HepG2 (cell line): ENCODE measurements around the gene TAF1B. TPM values are rescaled to one million over a fixed set of nuclear protein-coding genes. Genes with fewer than 3 reads are reported as not detected.

Experiments used
- ATAC-seq: fragments of 200-7000 bp; cut with Tn5 transposase; 3 replicates; pipeline ENCODE4 v1.9.1; 2020; ENCODE audit warnings: mild to moderate bottlenecking, moderate library complexity
- BruUV-seq: library from RNA; stranded (reverse); fragments of 400-500 nt; replicated peaks from 2 replicates; lab custom pipeline; 2021; lab: Mats Ljungman, UMichigan
- CTCF ChIA-PET: fragments of 300-600 bp; formaldehyde crosslinking; extraction: SDS; loops from one replicate; lab custom pipeline; 2021; ENCODE audit warnings: low total read pairs, inconsistent platforms, low intra/inter-chr PET ratio; lab: Yijun Ruan, JAX
- POLR2A ChIA-PET: fragments of 350-600 bp; sonication (Branson Sonifier 250); formaldehyde crosslinking; loops from one replicate; lab custom pipeline; 2020; ENCODE audit warnings: antibody characterized with exemption, inconsistent platforms; lab: Yijun Ruan, JAX
- DNase-seq: peaks from one replicate; pipeline ENCODE4 v3.0.0-alpha.2; 2015; ENCODE audit warnings: low spot score
- FAIRE-seq: peaks from 3 replicates; lab custom pipeline; 2011; peaks lifted over from hg19 to GRCh38; lab: Jason Lieb, UNC
- H2AFZ ChIP-seq: one replicate; pipeline ENCODE4 v1.6.1; 2011; ENCODE audit warnings: low read length, inconsistent platforms
- H3K27ac ChIP-seq: fragments of 300-600 bp; 3 replicates; pipeline ENCODE4 v1.8.0; 2011; ENCODE audit warnings: mixed run types, mild to moderate bottlenecking, mixed read lengths, low read length, inconsistent platforms; ENCODE audit not compliant: insufficient read depth; ENCODE audit errors: extremely low read length
- H3K27me3 ChIP-seq, 2 experiments: fragments of 200-600 bp in 1 of 2; 2 replicates in 1 of 2; 3 replicates in 1 of 2; pipeline versions ENCODE4 v1.6.0 to v1.8.0; 2011; ENCODE audit warnings: low read length in 2 of 2, mild to moderate bottlenecking in 2 of 2, moderate library complexity in 2 of 2, inconsistent platforms in 1 of 2; ENCODE audit not compliant: insufficient read depth in 2 of 2, control insufficient read depth in 1 of 2
- H3K36me3 ChIP-seq, 2 experiments: fragments of 200-600 bp in 1 of 2; replicated peaks in 1 of 2; 2 replicates in 1 of 2; 3 replicates in 1 of 2; pipeline versions ENCODE4 v1.5.1 to v1.8.0; 2011; ENCODE audit warnings: low read length in 2 of 2, inconsistent platforms in 1 of 2; ENCODE audit not compliant: insufficient read depth in 2 of 2, control insufficient read depth in 1 of 2
- H3K4me1 ChIP-seq: 2 replicates; pipeline ENCODE4 v1.5.1; 2012; ENCODE audit warnings: low read length, inconsistent platforms; ENCODE audit not compliant: insufficient read depth
- H3K4me2 ChIP-seq: 2 replicates; pipeline ENCODE4 v1.6.0; 2011; ENCODE audit warnings: low read depth, low read length, inconsistent platforms
- H3K4me3 ChIP-seq, 3 experiments: fragments of 200-600 bp in 1 of 3; sonication (generic), shearing (Covaris generic) in 1 of 3; replicated peaks in 1 of 3; 2 replicates each; pipeline ENCODE4 v1.5.1; 2011 to 2016; ENCODE audit warnings: low read length in 3 of 3, inconsistent platforms in 2 of 3, low read depth in 2 of 3, mild to moderate bottlenecking in 2 of 3, control low read depth in 1 of 3, mixed read lengths in 1 of 3; ENCODE audit not compliant: insufficient read depth in 1 of 3
- H3K79me2 ChIP-seq: one replicate; pipeline ENCODE4 v1.6.1; 2011; ENCODE audit warnings: low read length, inconsistent platforms; ENCODE audit not compliant: insufficient read depth
- H3K9ac ChIP-seq: 2 replicates; pipeline ENCODE4 v1.6.0; 2011; ENCODE audit warnings: mild to moderate bottlenecking, low read depth, low read length, inconsistent platforms; ENCODE audit not compliant: insufficient read depth
- H3K9me3 ChIP-seq: 2 replicates; pipeline ENCODE4 v1.5.1; 2012; ENCODE audit warnings: mild to moderate bottlenecking, low read length
- H4K20me1 ChIP-seq: 2 replicates; pipeline ENCODE4 v1.6.0; 2011; ENCODE audit warnings: inconsistent platforms, mild to moderate bottlenecking, low read length, moderate library complexity; ENCODE audit not compliant: insufficient read depth
- ELF4 ChIP-seq: sonication (generic); formaldehyde crosslinking; IDR thresholded peaks from 2 replicates; pipeline ENCODE4 v1.5.0; 2020; ENCODE audit warnings: missing genetic modification reagents, mild to moderate bottlenecking, moderate library complexity, borderline replicate concordance
- NFIB ChIP-seq: sonication (generic); formaldehyde crosslinking; IDR thresholded peaks from 2 replicates; pipeline ENCODE4 v1.9.0; 2021; ENCODE audit warnings: missing genetic modification reagents, mild to moderate bottlenecking, borderline replicate concordance
- REL ChIP-seq: sonication (generic); formaldehyde crosslinking; conservative IDR thresholded peaks from 2 replicates; pipeline ENCODE4 v1.8.0; 2022; ENCODE audit warnings: mild to moderate bottlenecking, missing genetic modification reagents, moderate library complexity
- SP1 ChIP-seq, 2 experiments: fragments of 450-650 bp in 1 of 2; sonication (generic) in 1 of 2; formaldehyde crosslinking in 1 of 2; IDR thresholded peaks; 2 replicates each; pipeline versions ENCODE4 v1.4.0 to v1.6.1; 2016 to 2020; ENCODE audit warnings: missing genetic modification reagents in 1 of 2
- TRIM24 ChIP-seq: sonication (generic); formaldehyde crosslinking; IDR thresholded peaks from 2 replicates; pipeline ENCODE4 v1.8.0; 2022; ENCODE audit warnings: mild to moderate bottlenecking, missing genetic modification reagents
- ZNF609 ChIP-seq: sonication (generic); formaldehyde crosslinking; IDR thresholded peaks from 2 replicates; pipeline ENCODE4 v1.4.0; 2020; ENCODE audit warnings: mild to moderate bottlenecking, missing genetic modification reagents, borderline replicate concordance
- ZNF710 ChIP-seq: sonication (generic); formaldehyde crosslinking; IDR thresholded peaks from 2 replicates; pipeline ENCODE4 v1.5.0; 2020; ENCODE audit warnings: mild to moderate bottlenecking, missing genetic modification reagents, borderline replicate concordance
- WGBS: methylation state at CpG from one replicate; pipeline ENCODE4 v1.1.6; 2017; ENCODE audit warnings: low lambda C conversion rate; 5-methylcytosine and 5-hydroxymethylcytosine counted together
- in situ Hi-C: cut with HindIII; loops from 2 replicates; pipeline ENCODE4 v1.10.0; 2017; ENCODE audit warnings: low pct_unique_long_range_greater_than_20kb; ENCODE audit not compliant: extremely low pct_ligation_motif_present
- intact Hi-C: fragments of 100-400 bp; cut with micrococcal nuclease; formaldehyde crosslinking; loops from one replicate; pipeline ENCODE4 v1.10.0; 2022; ENCODE audit not compliant: unreplicated experiment
- polyA plus RNA-seq, 8 experiments: library from polyadenylated mRNA; depleted of rRNA in 3 of 8; stranded (reverse) in 7 of 8; unstranded in 1 of 8; fragments of >200 nt; fragmentation: Illumina TruSeq in 4 of 8; extraction: Trizol in 4 of 8; gene quantifications; 2 replicates each; pipeline versions ENCODE4 v1.2.1 to v1.2.3, GENCODE V29; 2011 to 2016; ENCODE audit warnings: low read depth in 4 of 8, missing spikeins in 1 of 8, mixed read lengths in 1 of 8; ENCODE audit not compliant: insufficient read depth in 1 of 8
- total RNA-seq, 5 experiments: library from RNA; depleted of rRNA; stranded (reverse); fragments of >200 nt; fragmentation: Illumina TruSeq; extraction: Trizol; gene quantifications; 2 replicates each; pipeline ENCODE4 v1.2.3, GENCODE V29; 2016; ENCODE audit warnings: low read depth in 1 of 5

Gene TAF1B
- total and polyA plus RNA-seq, 2 of the 13 experiments (the other 11 are each of a cell fraction or from before 2014, with no cell fraction given) = 13.3 to 27.7 TPM

GRCh38 chr2:9971105-9971818, 128.0 kb downstream of the TAF1B start:
- Histone ChIP-seq H3K36me3 (peaks cover 7 to 70% of the 10 kb centered on the region in 2 experiments), H2AFZ (no peak overlapping the region), H3K27ac (no peak overlapping the region), H3K27me3 (no peaks in the 10 kb centered on the region), H3K4me2 (no peak overlapping the region)
- FAIRE-seq = no peak
- no peak for DNase-seq
- CTCF ChIA-PET = no interaction called here
- 91% methylated on average over 9 of the region's 9 CpGs for WGBS
- TF ChIP-seq ELF4 = no peak
- no peak for TF ChIP-seq ZNF710 (CRISPR knock-in tag)
- TF ChIP-seq, all 625 proteins: peak for 0
- Histone ChIP-seq H3K9me3 (no peaks in the 10 kb centered on the region), H3K4me1 (no peaks in the 10 kb centered on the region), H3K4me3 (no peak overlapping the region), H3K9ac (no peak overlapping the region), H4K20me1 (no peaks in the 10 kb centered on the region), H3K79me2 (no peaks in the 10 kb centered on the region)
- ATAC-seq = no peak
- POLR2A ChIA-PET = no interaction called here
- intact Hi-C loops (no loop called here), in situ Hi-C loops (no loop called here)
- BruUV-seq = no TSS peak

- no TSS peak for BruUV-seq
- TF ChIP-seq ZNF609 (CRISPR knock-in tag) (no peak), REL (CRISPR knock-in tag) (no peak), SP1 (IDR thresholded peaks at IDR 0.05) (no peak), SP1 (CRISPR knock-in tag; IDR thresholded peaks at IDR 0.05) (no peak), NFIB (CRISPR knock-in tag) (no peak), TRIM24 (no peak)
Measured at GRCh38 chr2:9971890-9972289, 128.6 kb downstream of the TAF1B start.

More at GRCh38 chr2:9971890-9972289, 128.6 kb downstream of the TAF1B start:
- Histone ChIP-seq H3K9ac (no peak overlapping the region), H4K20me1 (no peaks in the 10 kb centered on the region), H3K9me3 (no peaks in the 10 kb centered on the region), H3K4me3 (no peak overlapping the region), H3K4me2 (no peak overlapping the region), H3K27ac (no peak overlapping the region), H3K79me2 (no peaks in the 10 kb centered on the region), H3K4me1 (no peaks in the 10 kb centered on the region), H3K36me3 (peaks cover 7 to 66% of the 10 kb centered on the region in 2 experiments), H2AFZ (no peak overlapping the region), H3K27me3 (no peaks in the 10 kb centered on the region)
- CTCF ChIA-PET = no interaction called here
- FAIRE-seq = no peak
- POLR2A ChIA-PET = no interaction called here
- in situ Hi-C loops = no loop called here
- intact Hi-C loops = no loop called here
- no peak for DNase-seq
- ATAC-seq = no peak
- 97% methylated on average over 6 of the region's 6 CpGs for WGBS
